HCT116 (cell line): ENCODE measurements around the gene EEF1AKMT2. TPM values are rescaled to one million over a fixed set of nuclear protein-coding genes. Genes with fewer than 3 reads are reported as not detected.

Experiments used
- ATAC-seq: fragments of 200-7000 bp; cut with Tn5 transposase; 2 replicates; pipeline ENCODE4 v1.9.1; 2020; ENCODE audit warnings: mild to moderate bottlenecking, moderate library complexity
- BruUV-seq: library from RNA; stranded (reverse); fragments of 400-500 nt; replicated peaks from 2 replicates; lab custom pipeline; 2021; lab: Mats Ljungman, UMichigan
- CTCF ChIA-PET: fragments of 300-600 bp; sonication (Branson Sonifier 250); formaldehyde crosslinking; loops from one replicate; lab custom pipeline; 2021; ENCODE audit warnings: antibody characterized with exemption; lab: Charles Lee
- POLR2A ChIA-PET: fragments of 300-600, 350-600 bp; sonication (Branson Sonifier 250); formaldehyde crosslinking; loops from one replicate; lab custom pipeline; 2021; ENCODE audit warnings: antibody characterized with exemption; lab: Charles Lee
- RAD21 ChIA-PET, 2 experiments: fragments of 300-600 bp; sonication (Branson Sonifier 250); formaldehyde crosslinking; loops; one replicate each; lab custom pipeline; 2023; ENCODE audit warnings: low total read pairs in 2 of 2; ENCODE audit not compliant: uncharacterized antibody in 2 of 2, unreplicated experiment in 2 of 2, low non-redundant PET in 1 of 2; lab: Charles Lee
- DNase-seq: peaks from one replicate; pipeline ENCODE4 v3.0.0-alpha.2; 2010; ENCODE audit warnings: low read depth, low spot score
- H2AFZ ChIP-seq: fragments of 200-600 bp; shearing (Covaris generic), sonication (generic); 2 replicates; pipeline ENCODE4 v1.6.1; 2017; ENCODE audit warnings: low read depth, mixed run types, mixed read lengths, antibody characterized with exemption, low read length; ENCODE audit not compliant: poor library complexity, severe bottlenecking
- H3K27ac ChIP-seq: 2 replicates; pipeline ENCODE4 v1.5.1; 2012; ENCODE audit warnings: low read depth, low read length
- H3K27me3 ChIP-seq: fragments of 200-600 bp; sonication (generic); 2 replicates; pipeline ENCODE4 v1.6.1; 2016; ENCODE audit warnings: mixed run types, low read length, mixed read lengths; ENCODE audit not compliant: insufficient read depth
- H3K36me3 ChIP-seq, 2 experiments: fragments of 200-500 bp in 1 of 2; fragments of 200-600 bp in 1 of 2; sonication (Bioruptor generic) in 1 of 2; sonication (generic) in 1 of 2; 2 replicates each; pipeline versions ENCODE4 v1.5.1 to v1.6.1; 2014 to 2016; ENCODE audit warnings: low read length in 2 of 2, inconsistent platforms in 1 of 2, mixed read lengths in 1 of 2, mixed run types in 1 of 2; ENCODE audit not compliant: insufficient read depth in 2 of 2, control insufficient read depth in 1 of 2
- H3K4me1 ChIP-seq, 2 experiments: fragments of 200-600 bp in 1 of 2; sonication (generic) in 1 of 2; 2 replicates each; pipeline versions ENCODE4 v1.5.1 to v1.6.1; 2012 to 2017; ENCODE audit warnings: low read length in 2 of 2, inconsistent platforms in 1 of 2, mild to moderate bottlenecking in 1 of 2, mixed read lengths in 1 of 2, mixed run types in 1 of 2, moderate library complexity in 1 of 2; ENCODE audit not compliant: insufficient read depth in 2 of 2, control insufficient read depth in 1 of 2
- H3K4me2 ChIP-seq: fragments of 200-600 bp; sonication (generic); 2 replicates; pipeline ENCODE4 v1.6.1; 2017; ENCODE audit warnings: mixed run types, low read length, mixed read lengths
- H3K4me3 ChIP-seq, 2 experiments: fragments of 200-600 bp in 1 of 2; sonication (generic) in 1 of 2; replicated peaks in 1 of 2; 2 replicates each; pipeline ENCODE4 v1.5.1; 2011 to 2016; ENCODE audit warnings: low read length in 2 of 2, control low read depth in 1 of 2, low read depth in 1 of 2, mild to moderate bottlenecking in 1 of 2, mixed read lengths in 1 of 2, mixed run types in 1 of 2
- H3K79me2 ChIP-seq: fragments of 200-600 bp; sonication (generic); 2 replicates; pipeline ENCODE4 v1.6.1; 2017; ENCODE audit warnings: mild to moderate bottlenecking, mixed run types, low read length, moderate library complexity, mixed read lengths; ENCODE audit not compliant: insufficient read depth
- H3K9ac ChIP-seq: fragments of 200-600 bp; sonication (generic); 2 replicates; pipeline ENCODE4 v1.6.1; 2016; ENCODE audit warnings: low read length, mixed read lengths
- H3K9me2 ChIP-seq: fragments of 200-600 bp; sonication (generic), shearing (Covaris generic); 2 replicates; pipeline ENCODE4 v1.6.1; 2017; ENCODE audit warnings: mixed run types, mild to moderate bottlenecking, moderate library complexity; ENCODE audit not compliant: insufficient read depth
- H3K9me3 ChIP-seq, 2 experiments: fragments of 200-500 bp in 1 of 2; fragments of 200-600 bp in 1 of 2; sonication (Bioruptor generic) in 1 of 2; sonication (generic) in 1 of 2; 2 replicates each; pipeline ENCODE4 v1.6.1; 2014 to 2017; ENCODE audit warnings: low read length in 2 of 2, mixed read lengths in 2 of 2, inconsistent platforms in 1 of 2, low read depth in 1 of 2, mild to moderate bottlenecking in 1 of 2, mixed run types in 1 of 2, moderate library complexity in 1 of 2; ENCODE audit not compliant: control insufficient read depth in 1 of 2, insufficient read depth in 1 of 2
- H4K20me1 ChIP-seq: fragments of 200-600 bp; sonication (generic), shearing (Covaris generic); 2 replicates; pipeline ENCODE4 v1.6.1; 2017; ENCODE audit warnings: mixed run types, mild to moderate bottlenecking, moderate library complexity; ENCODE audit not compliant: insufficient read depth
- CEBPB ChIP-seq: IDR thresholded peaks from 2 replicates; pipeline ENCODE4 v1.6.1; 2012; ENCODE audit warnings: low read depth
- ELF1 ChIP-seq: IDR thresholded peaks from 2 replicates; pipeline ENCODE4 v1.6.1; 2012; ENCODE audit warnings: low read depth, borderline replicate concordance
- EZH2 ChIP-seq: fragments of 200-600 bp; sonication (generic); IDR thresholded peaks from 2 replicates; pipeline ENCODE4 v1.6.1; 2017; ENCODE audit warnings: antibody characterized with exemption, mixed run types
- JUND ChIP-seq: IDR thresholded peaks from 2 replicates; pipeline ENCODE4 v1.6.1; 2012
- POLR2AphosphoS5 ChIP-seq: IDR thresholded peaks from 2 replicates; pipeline ENCODE4 v1.6.1; 2011; ENCODE audit warnings: mild to moderate bottlenecking, low read depth, low read length, moderate library complexity
- REST ChIP-seq: IDR thresholded peaks from 2 replicates; pipeline ENCODE4 v1.6.1; 2012; ENCODE audit warnings: low read depth
- YY1 ChIP-seq: IDR thresholded peaks from 2 replicates; pipeline ENCODE4 v1.6.1; 2011; ENCODE audit warnings: low read length, low read depth, moderate library complexity, mild to moderate bottlenecking; ENCODE audit not compliant: insufficient replicate concordance; ENCODE audit errors: extremely low read depth
- intact Hi-C: fragments of 100-400 bp; cut with micrococcal nuclease; formaldehyde crosslinking; loops from 2 replicates; pipeline ENCODE4 v1.10.0; 2022
- total RNA-seq: library from RNA; stranded (reverse); gene quantifications from one replicate; pipeline ENCODE4 v1.2.1, GENCODE V29; 2021; ENCODE audit not compliant: unreplicated experiment

EEF1AKMT2 gene
- total RNA-seq, 1 experiment from 2014 or later = 39.6 TPM

DNA sequence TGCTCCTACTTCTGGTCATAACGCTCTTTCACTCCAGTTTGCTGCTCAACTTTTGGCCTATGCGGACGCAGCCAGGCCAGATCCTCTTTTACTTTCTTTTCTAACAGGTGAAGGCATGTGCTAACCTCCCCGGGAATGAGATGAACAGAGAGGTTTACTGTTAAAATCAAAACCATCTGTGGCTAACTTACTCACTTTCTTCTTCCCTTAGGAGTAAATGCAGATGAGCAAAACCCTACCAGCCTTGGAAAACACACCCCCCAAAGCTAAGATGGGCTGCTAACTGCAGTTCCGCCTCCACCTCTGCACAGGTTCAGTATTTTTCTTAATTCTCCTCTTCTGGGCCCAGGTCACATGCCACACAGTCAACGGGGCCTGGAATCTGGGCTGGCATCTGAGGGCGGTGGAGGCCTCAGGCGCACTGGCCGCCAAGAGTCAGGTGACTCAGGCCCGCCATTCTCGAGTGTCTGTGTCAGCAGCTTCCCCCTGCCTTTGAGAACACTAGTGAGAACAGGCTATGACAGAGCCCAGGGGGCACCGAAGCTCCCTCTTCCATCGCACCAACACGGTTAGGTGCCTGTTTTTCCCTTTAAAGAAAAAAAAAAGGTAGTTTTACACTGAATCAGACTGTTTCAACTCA, 58.6 kb downstream of the EEF1AKMT2 start (continued):
- no peak for TF ChIP-seq REST
- TF ChIP-seq YY1 = no peak
- no peak for TF ChIP-seq POLR2AphosphoS5
- no peak for TF ChIP-seq JUND
- TF ChIP-seq EZH2 = no peak

DNA sequence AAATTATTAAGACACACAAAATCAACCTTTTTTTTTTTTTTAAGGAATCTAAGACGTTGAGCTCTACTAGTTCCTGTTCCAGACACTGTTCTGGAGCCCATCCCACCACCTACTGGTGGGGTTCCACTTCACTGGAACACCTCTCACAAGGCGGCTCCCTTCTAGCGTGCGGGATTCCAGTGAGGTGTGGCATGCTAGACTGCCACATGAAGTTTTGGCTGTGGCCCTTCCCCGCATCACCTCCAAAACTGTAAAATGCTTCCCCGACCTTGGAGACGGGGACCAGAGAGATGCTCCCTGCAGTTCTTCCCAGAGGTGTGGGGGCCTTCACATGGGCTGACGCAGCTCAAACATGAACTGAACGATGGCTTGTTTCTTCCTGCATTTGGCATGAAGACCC, 60.1 kb downstream of the EEF1AKMT2 start:
- no peaks in the 10 kb centered on the region for H3K27me3 ChIP-seq
- no peaks in the 10 kb centered on the region for H3K79me2 ChIP-seq
- no peaks in the 10 kb centered on the region for H3K9me3 ChIP-seq
- H3K4me3 ChIP-seq = no peak overlapping the region
- ChIA-PET POLR2A (no interaction called here), RAD21 (no interaction called here), CTCF (interaction anchor here (0.7 kb wide), 1 partner anchor 201 kb away, joined by 3 read pairs; no protein-coding TSS in a partner anchor)
- ATAC-seq (no peak), DNase-seq (no peak)
- H3K4me2 ChIP-seq = no peak overlapping the region
- TF ChIP-seq CEBPB (no peak), ELF1 (no peak)
- H3K27ac ChIP-seq = no peak overlapping the region
- H2AFZ ChIP-seq = no peak overlapping the region
- no peaks in the 10 kb centered on the region for H4K20me1 ChIP-seq
- intact Hi-C loops = no loop called here
- no peaks in the 10 kb centered on the region for H3K36me3 ChIP-seq
- H3K9ac ChIP-seq = no peak overlapping the region
- BruUV-seq = no TSS peak
- H3K9me2 ChIP-seq = no peaks in the 10 kb centered on the region
- peaks cover 2 to 3% of the 10 kb centered on the region in 2 experiments; a peak in 2 of 4 replicates for H3K4me1 ChIP-seq
